C1 segment of cervical spinal cord (tissue), 14 donors: ENCODE results near the gene SFSWAP.
"Not testable (repeated sequence)": the region's sequence is repeated elsewhere in the genome, so short reads cannot be mapped to it uniquely, and the experiment has no call there.

Experiments
- DNase-seq, 14 donors: peaks; one replicate each; lab custom pipeline; 2025; lab: John Stamatoyannopoulos, UW

Gene SFSWAP

GRCh38 chr12:131735476-131736445 lies 24.9 kb downstream of the SFSWAP start:
- peak in 1 of 14 donors; percentile 9 for DNase-seq

- no peak for DNase-seq
These were observed 25.7 kb downstream of the SFSWAP start for GRCh38 chr12:131736446-131737149.

GRCh38 chr12:131737150-131737827 lies 26.4 kb downstream of the SFSWAP start:
- no peak for DNase-seq

GRCh38 chr12:131738196-131738595 lies 27.3 kb downstream of the SFSWAP start:
- DNase-seq: no peak

- DNase-seq: no peak
These were observed 29.7 kb downstream of the SFSWAP start for GRCh38 chr12:131740626-131741025.

- not testable (repeated sequence) for DNase-seq
These were observed 31.9 kb downstream of the SFSWAP start for GRCh38 chr12:131742761-131743160.

GRCh38 chr12:131743410-131743809 lies 32.5 kb downstream of the SFSWAP start:
- DNase-seq: not testable (repeated sequence)

GRCh38 chr12:131743880-131744279 lies 33.0 kb downstream of the SFSWAP start:
- DNase-seq: not testable (repeated sequence)

GRCh38 chr12:131744675-131745074 lies 33.8 kb downstream of the SFSWAP start:
- DNase-seq: not testable (repeated sequence)

- no peak for DNase-seq
These were observed 34.8 kb downstream of the SFSWAP start for GRCh38 chr12:131745706-131746105.

- DNase-seq: no peak
These were observed 36.6 kb downstream of the SFSWAP start for GRCh38 chr12:131747276-131748177.

GRCh38 chr12:131749618-131750315 lies 38.9 kb downstream of the SFSWAP start:
- DNase-seq: no peak

- DNase-seq: no peak
These were observed 40.4 kb downstream of the SFSWAP start for GRCh38 chr12:131751335-131751734.

- DNase-seq: no peak
These were observed 41.6 kb downstream of the SFSWAP start for GRCh38 chr12:131752451-131752850.

- DNase-seq: no peak
These were observed 42.1 kb downstream of the SFSWAP start for GRCh38 chr12:131753005-131753404.

- DNase-seq: no peak
These were observed 42.9 kb downstream of the SFSWAP start for GRCh38 chr12:131753757-131754156.

GRCh38 chr12:131754184-131754583 lies 43.3 kb downstream of the SFSWAP start:
- DNase-seq: no peak

GRCh38 chr12:131755305-131756113 lies 44.6 kb downstream of the SFSWAP start:
- no peak for DNase-seq

- DNase-seq: no peak
These were observed 45.6 kb downstream of the SFSWAP start for GRCh38 chr12:131756441-131756840.
